Stimulated activated naive CD4-positive, alpha-beta T cell treated with Interleukin-2 at 50 U/mL for 16 hours (primary cell): ENCODE data around the gene ATP2B3.

Source experiments
- DNase-seq: peaks from one replicate; lab custom pipeline; 2025; lab: John Stamatoyannopoulos, UW

The ATP2B3 gene

GRCh38 chrX:153620576-153620975, 103.1 kb downstream of the ATP2B3 start:
- no peak for DNase-seq

GRCh38 chrX:153621949-153622598, 104.6 kb downstream of the ATP2B3 start:
- no peak for DNase-seq

DNA sequence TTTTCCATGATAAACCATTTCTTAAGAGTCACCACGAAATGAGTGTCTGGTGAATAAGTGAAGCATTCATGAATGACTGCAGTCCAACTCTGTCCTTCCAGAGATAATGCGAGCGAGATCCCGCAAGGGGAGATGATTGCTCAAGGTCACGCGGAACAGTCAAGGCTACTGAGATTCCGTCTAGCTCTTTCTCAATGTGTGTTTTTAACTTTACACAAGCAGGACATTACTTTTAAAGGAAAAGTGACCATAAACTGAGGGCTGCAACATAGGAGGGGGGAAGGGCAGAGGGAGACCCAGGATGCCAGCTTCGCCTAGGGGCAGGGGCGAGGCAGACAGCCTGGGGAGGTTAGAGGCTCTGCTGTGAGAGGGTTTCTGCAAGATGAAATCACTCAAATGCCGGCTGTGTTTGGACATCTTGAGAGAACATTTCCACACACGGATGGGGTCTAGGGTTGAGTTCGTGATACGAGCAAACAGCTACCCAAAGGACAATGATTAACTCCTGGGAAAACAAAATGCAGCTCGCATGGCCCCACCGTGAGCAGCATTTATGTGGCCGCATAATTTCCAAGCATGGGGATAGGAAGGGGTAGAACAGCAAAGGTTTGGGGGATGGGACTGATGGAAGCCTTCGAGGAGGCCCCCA, 105.3 kb downstream of the ATP2B3 start:
- DNase-seq, result no peak

GRCh38 chrX:153623310-153624029, 106.0 kb downstream of the ATP2B3 start:
- DNase-seq, result no peak

DNA sequence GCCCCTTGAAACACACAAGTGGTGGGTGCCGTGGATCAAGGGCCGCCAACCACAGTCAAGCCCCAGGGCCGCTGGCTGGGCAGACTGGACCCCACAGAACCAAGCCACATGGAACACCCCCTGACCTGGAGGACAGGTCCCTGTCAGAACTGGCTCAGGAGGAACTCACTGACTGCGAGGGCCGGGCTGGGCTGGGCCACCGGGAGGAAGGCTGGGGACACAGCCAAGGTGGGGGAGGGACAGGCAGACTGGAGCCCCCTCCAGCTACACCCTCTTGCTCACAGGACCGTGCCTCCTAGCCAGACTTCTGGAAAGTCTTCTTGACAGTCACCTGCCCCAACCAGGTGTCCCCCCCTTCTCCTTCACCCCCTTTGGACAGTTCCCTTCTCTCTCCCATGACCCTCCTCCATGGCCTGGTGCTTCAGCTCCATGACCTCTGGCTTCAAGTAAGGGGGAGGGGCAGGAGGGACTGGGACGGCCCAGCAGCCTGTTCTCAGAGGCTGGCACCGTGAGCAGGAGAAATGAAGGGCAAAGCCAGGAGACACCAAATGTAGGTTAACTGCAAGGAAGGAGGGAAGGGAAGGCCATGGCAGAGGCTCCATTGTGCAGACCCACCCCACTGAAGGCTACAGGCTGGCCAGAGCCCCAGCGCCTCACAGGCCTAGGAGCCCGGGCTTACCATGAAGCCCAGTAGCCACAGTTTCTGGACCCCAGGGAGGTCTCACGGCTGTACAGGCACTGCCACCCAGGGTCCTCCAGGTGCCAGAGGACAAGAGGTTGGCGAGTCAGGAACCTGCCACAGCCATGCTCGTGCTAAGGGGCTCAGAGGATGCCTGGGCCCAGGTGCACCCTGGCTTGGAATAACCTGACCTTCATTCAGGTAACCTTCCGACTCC, 107.0 kb downstream of the ATP2B3 start:
- no peak for DNase-seq

- no peak for DNase-seq
Measured at GRCh38 chrX:153625271-153626024, 108.0 kb downstream of the ATP2B3 start.

DNA sequence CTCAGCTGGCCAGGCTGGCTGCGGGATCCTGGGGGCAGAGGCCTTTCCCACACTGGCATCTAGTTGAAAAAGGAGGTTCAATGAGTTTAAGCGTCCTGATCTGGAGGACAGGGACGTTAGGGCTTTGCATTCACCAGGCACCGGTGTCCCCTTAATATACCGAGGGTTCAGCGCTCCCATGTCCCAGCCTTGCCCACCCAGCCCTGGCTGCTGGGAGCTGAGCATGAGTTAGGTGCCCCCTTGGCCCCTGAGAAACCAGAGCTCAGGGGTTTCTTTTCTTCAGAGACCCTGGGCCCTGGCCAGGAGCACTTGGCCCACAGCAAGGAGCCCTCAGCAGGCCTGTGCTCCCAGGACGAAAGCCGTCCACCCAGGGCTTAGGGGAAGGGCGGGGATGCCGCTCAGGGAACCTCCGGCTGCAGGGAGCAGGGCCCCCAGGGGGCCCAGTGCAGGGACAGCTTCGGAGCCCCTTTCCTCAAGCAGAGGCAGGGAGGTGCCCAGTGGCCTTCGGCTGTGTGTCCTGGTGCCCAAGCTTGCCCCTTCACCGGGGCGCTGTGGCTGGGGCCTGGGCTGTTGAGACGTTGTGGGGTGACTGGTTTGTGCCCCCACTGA, 108.7 kb downstream of the ATP2B3 start:
- no peak for DNase-seq

- DNase-seq, result no peak
Measured at GRCh38 chrX:153626863-153627674, 109.6 kb downstream of the ATP2B3 start.

GRCh38 chrX:153627675-153628111, 110.3 kb downstream of the ATP2B3 start:
- no peak for DNase-seq

GRCh38 chrX:153628129-153628528, 110.7 kb downstream of the ATP2B3 start:
- DNase-seq, result no peak

DNA sequence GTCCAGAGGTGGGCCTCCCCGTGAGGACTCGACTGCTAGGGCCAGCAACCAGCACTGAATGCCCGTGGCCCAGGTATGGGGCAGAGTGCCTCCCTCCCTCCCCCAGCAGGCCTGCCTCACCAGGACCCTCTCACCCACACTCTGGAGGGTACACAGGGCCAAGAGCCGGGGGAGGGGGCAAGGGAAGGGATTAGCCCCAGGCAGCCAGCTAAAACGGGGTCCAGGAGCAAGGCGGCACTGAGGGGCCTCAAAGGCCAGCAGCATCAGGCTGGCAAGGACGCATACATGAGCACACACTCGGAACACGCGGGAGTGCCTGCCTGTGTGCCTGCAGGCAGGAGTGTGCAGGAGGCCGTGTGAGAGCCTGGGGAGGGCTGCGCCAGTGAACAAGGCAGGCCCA, 111.2 kb downstream of the ATP2B3 start:
- no peak for DNase-seq

DNA sequence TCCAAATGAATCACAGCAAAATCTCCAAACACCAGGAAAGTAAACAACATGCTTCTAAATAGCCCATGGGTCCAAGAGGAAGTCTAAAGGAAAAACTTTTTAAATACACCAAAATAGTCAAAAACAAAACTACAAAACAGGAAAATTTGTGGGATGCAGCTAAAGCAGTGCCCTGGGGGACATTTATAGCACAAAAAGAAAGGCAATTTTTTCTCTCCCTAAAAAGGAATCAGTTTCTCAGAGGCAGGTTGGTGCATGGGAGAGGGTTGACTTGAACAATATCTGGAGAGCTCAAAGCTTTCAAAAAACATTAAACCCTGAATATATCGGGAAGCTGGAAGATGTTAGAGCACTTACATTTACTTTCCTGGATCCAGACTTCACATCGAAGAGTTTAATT, 113.9 kb downstream of the ATP2B3 start:
- DNase-seq, result no peak

DNA sequence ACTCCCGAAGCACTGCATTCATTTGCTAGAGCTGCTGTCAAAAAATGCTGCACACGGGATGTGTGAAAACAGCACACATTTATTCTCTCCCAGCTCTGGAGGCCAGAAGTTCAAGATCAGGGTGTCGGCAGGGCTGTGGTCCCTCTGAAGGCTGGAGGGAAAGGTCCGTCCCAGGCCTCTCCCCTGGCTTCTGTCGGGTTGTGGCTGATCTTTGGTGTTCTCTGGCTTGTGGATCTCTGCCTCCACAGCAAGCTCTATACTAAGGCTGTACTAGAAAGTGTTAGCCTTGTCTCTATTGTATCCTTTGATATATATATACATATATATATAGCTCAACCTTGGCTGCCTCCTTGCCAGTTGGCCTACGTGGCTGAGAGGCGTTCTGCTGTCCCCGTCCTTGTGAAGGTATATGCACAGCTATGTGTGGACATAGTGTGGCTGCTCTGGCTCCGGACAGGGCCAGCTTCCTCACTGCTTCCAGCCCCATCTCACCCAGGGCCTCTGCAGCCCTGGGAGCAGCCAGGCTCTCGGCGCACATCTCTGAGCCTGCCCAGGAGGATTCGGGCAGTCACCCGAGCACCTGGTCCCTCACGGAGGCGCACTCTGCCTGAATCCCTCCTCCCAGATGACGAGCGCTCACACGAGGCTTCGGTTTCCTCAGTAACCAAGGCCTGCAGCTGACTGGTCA, 114.6 kb downstream of the ATP2B3 start:
- no peak for DNase-seq
